ENCODE results near the gene C19orf53. TPM values are rescaled to one million over a fixed set of nuclear protein-coding genes. Genes with fewer than 3 reads are reported as not detected.

Gene C19orf53
- 43.3 and 78.0 TPM in 2 replicates for total RNA-seq (ENCODE audit: low replicate concordance)

DNA sequence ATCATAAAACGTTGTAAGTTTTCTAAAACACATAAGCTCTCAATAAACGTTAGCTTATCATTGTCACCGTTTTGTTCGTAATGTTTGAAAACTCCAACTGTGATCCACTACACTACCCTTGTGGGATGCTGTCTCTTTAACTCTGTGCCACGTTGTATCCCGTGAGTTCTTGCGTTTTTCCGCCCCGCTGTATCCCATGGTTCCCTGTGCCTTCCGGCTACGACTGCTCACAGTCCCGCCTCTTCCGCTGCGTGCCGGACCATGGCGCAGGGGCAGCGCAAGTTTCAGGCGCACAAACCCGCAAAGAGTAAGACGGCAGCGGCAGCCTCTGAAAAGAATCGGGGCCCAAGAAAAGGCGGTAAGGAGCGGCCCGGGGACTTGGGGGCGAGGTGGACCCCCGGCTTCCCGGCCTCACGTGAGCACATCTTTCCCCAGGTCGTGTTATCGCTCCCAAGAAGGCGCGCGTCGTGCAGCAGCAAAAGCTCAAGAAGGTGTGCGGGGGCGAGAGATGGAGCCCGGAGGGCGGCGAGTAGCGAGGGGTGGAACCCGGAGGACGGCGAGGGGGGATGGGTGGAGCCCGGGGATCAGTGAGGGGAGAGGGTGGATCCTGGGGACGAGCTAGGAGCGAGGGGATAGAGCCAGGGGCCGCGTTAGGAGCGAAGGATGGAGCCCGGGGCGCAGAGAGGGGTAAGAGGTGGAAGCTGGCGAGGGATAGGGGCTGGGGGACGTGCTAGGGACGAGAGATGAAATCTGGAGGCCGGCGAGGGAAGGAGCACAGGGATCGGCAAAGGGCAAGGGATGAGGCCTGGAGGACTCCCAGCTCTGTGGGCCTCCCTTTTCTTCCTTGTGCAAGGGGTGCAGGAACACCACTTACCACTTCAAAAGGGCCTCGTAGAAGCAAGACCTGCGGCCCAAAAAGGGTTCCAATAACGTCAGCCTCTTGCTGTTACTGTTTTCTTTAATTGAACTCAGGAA is at the start of gene C19orf53:
Gene C19orf53, plus strand, starts transcription at position 240 of the 975 bp plus-strand sequence. Its CDS starts 22 bp downstream, at position 262.
- DNase-seq (ENCODE audit: low read depth), result peak; percentile 93
- H3K4me3 ChIP-seq (ENCODE audit: low read depth, low read length), result peak within 1 kb of the TSS; percentile 92
- TF ChIP-seq, protein P1, sequence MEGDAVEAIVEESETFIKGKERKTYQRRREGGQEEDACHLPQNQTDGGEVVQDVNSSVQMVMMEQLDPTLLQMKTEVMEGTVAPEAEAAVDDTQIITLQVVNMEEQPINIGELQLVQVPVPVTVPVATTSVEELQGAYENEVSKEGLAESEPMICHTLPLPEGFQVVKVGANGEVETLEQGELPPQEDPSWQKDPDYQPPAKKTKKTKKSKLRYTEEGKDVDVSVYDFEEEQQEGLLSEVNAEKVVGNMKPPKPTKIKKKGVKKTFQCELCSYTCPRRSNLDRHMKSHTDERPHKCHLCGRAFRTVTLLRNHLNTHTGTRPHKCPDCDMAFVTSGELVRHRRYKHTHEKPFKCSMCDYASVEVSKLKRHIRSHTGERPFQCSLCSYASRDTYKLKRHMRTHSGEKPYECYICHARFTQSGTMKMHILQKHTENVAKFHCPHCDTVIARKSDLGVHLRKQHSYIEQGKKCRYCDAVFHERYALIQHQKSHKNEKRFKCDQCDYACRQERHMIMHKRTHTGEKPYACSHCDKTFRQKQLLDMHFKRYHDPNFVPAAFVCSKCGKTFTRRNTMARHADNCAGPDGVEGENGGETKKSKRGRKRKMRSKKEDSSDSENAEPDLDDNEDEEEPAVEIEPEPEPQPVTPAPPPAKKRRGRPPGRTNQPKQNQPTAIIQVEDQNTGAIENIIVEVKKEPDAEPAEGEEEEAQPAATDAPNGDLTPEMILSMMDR (IDR thresholded peaks at IDR 0.05; ENCODE audit: insufficient read depth, low read length), result no peak

DNA sequence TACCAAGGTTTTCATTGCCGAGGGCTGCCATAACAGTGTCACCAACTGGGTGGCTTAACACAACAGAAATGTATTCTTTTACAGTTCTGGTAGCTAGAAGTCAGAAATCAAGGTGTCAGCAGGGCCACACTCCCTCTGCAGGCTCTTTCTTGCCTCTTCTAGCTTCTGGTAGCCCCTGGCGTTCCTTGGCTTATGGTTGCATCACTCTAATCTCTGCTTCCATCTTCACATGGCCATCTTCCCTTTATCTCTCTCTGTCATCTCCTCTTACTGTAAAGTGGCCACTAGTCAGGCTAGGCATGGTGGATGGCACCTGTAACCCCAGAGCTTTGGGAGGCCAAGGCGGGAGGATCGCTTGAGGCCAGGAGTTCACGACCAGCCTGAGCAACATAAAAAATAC is 47.9 kb upstream of the C19orf53 start:
- H3K4me3 ChIP-seq (ENCODE audit: low read depth, low read length), result no peak overlapping the region
- TF ChIP-seq, protein P1 (IDR thresholded peaks at IDR 0.05; ENCODE audit: insufficient read depth, low read length), result no peak
- no peak for DNase-seq (ENCODE audit: low read depth)

DNA sequence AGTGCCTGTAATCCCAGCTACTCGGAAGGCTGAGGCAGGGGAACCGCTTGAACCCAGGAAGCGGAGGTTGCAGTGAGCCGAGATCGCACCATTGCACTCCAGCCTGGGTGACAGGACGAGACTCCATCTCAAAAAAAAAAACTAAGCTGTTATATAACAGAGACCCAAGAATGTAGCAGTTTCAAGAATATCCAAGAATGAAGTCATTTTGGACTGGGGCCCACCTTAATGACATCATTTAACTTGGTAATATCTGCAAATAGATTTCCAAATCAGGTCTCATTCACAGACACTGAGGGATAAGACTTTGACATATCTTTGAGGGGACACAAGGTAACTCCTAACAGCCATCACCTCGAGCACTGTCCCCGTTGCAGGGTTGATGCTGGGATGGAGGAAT is 46.5 kb upstream of the C19orf53 start:
- TF ChIP-seq, protein P1 (IDR thresholded peaks at IDR 0.05; ENCODE audit: insufficient read depth, low read length), result no peak
- H3K4me3 ChIP-seq (ENCODE audit: low read depth, low read length), result no peak overlapping the region
- peak; percentile 90 for DNase-seq (ENCODE audit: low read depth)

DNA sequence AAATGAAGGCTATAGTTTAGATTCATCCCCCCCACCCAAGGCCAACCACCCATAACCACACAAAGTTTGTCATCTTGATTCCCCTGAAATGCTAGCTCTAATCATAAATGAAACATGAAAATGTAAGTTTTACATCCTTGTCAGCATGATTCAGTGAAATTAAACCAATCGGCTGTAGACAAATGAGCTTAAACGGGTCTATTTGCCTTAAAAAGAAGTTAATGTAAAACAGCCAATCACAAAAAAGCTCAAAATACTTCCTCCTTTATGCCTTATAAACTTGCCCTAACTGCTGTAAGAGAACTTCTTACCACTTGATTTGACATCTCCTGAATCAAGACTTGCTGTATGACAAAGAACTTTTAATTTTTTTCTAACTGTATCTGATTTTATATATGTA is 44.4 kb upstream of the C19orf53 start:
- TF ChIP-seq, protein P1 (IDR thresholded peaks at IDR 0.05; ENCODE audit: insufficient read depth, low read length), result no peak
- peak; percentile 50 for DNase-seq (ENCODE audit: low read depth)
- H3K4me3 ChIP-seq (ENCODE audit: low read depth, low read length), result no peak overlapping the region

DNA sequence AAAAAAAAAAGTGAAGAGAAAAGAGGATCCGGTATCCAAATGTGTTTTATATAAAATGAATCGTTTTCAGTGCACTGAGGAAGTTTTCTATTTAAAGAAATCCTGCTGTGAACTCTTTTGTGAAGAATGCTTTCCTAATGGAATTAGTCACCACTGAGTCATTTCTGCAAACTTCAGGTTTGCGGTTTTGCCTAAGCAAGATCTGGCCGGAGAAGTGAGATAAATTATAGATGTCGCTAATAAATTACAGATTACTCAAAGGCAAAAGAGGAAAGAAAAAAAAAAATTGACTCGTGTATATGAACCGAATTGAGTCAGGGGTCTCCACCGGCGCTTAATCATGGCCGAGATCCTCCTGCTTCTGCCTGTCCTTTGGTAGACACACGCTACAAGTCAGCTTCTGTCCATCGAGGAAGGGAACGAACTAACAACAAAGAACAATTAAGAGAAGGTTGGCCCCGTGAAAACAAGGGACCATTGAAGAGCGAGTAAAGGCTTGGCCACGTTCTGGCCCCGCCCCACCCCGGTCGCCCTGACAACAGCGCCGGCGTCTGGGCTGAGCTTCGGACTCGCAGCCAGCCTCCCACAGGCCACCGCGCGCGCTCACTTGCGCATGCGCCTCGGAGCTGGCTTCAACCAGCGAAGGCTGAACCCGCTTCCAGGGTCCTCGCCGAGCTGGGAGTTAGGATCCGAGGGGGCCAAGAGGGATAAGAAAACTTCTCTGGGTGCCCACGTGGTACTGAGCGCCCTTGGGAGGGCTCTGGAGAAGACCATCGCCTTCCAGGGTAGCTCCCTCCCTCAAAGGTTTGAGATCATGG is 42.9 kb upstream of the C19orf53 start:
- peak; percentile 98 for DNase-seq (ENCODE audit: low read depth)
- TF ChIP-seq, protein P1 (IDR thresholded peaks at IDR 0.05; ENCODE audit: insufficient read depth, low read length), result no peak
- peak overlapping the region; percentile 85 for H3K4me3 ChIP-seq (ENCODE audit: low read depth, low read length)

DNA sequence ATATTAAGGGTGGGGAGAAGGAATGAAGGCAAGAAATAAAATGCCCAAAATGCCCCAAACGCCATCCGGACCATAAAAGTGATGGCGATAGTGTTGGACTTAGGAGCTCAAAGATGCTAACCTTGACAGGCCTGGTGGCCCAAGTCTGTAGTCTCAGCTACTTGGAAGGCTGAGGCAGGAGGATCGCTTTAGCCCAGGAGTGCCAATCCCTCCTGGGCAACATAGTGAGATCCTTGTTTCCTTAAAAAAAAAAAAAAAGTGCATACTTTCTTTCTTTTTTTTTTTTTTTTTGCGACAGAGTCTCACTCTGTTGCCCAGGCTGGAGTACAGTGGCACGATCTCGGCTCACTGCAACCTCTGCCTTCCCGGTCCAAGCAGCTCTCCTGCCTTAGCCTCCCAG is 41.9 kb upstream of the C19orf53 start:
- no peak for DNase-seq (ENCODE audit: low read depth)
- peak overlapping the region; percentile 85 for H3K4me3 ChIP-seq (ENCODE audit: low read depth, low read length)
- TF ChIP-seq, protein P1 (IDR thresholded peaks at IDR 0.05; ENCODE audit: insufficient read depth, low read length), result no peak
